Tibial artery (tissue), 4 donors: ENCODE measurements around the gene MESD.
"Not testable (repeated sequence)": the region's sequence is repeated elsewhere in the genome, so short reads cannot be mapped to it uniquely, and the experiment has no call there.

Source experiments
- DNase-seq, 2 donors: peaks; one replicate each; pipeline ENCODE4 v3.0.0-alpha.2; 2019
- H3K27ac ChIP-seq, 2 donors: fragments of 200-600 bp; sonication (generic) in 1 of 2; 1 replicate in 1 of 2; 2 replicates in 1 of 2; pipeline ENCODE4 v1.5.1; 2018 to 2019; ENCODE audit warnings: mild to moderate bottlenecking in 1 of 2
- H3K27me3 ChIP-seq, 2 donors: fragments of 200-600 bp; sonication (generic) in 1 of 2; one replicate each; pipeline versions ENCODE4 v1.5.1 to v1.6.0; 2016 to 2019
- H3K36me3 ChIP-seq, 3 donors: fragments of 200-600 bp; sonication (generic) in 2 of 3; one replicate each; pipeline ENCODE4 v1.5.1; 2016 to 2019; ENCODE audit warnings: mild to moderate bottlenecking in 2 of 3
- H3K4me1 ChIP-seq, 4 donors: fragments of 200-600 bp; sonication (generic) in 2 of 4; 1 replicate in 3 of 4; 2 replicates in 1 of 4; pipeline ENCODE4 v1.5.1; 2016 to 2019
- H3K4me3 ChIP-seq, 2 donors: fragments of 200-600 bp; sonication (generic) in 1 of 2; 1 replicate in 1 of 2; 2 replicates in 1 of 2; pipeline ENCODE4 v1.5.1; 2018 to 2019; ENCODE audit warnings: mild to moderate bottlenecking in 2 of 2
- H3K9me3 ChIP-seq, 3 donors: fragments of 200-600 bp; sonication (generic) in 1 of 3; one replicate each; pipeline ENCODE4 v1.5.1; 2016 to 2019
- intact Hi-C: fragments of 100-400 bp; cut with DNase I; formaldehyde crosslinking; loops from one replicate; pipeline ENCODE4 v1.15.0; 2023; ENCODE audit warnings: low total_unique reads
- TF ChIP-seq, protein P1 (sequence below), 2 experiments: fragments of 200-600 bp in 1 of 2; fragments of 450-650 bp in 1 of 2; IDR thresholded peaks; one replicate each; pipeline ENCODE4 v1.5.1; 2017 to 2019; ENCODE audit warnings: antibody characterized with exemption in 2 of 2, mild to moderate bottlenecking in 1 of 2, moderate library complexity in 1 of 2

The MESD gene

DNA sequence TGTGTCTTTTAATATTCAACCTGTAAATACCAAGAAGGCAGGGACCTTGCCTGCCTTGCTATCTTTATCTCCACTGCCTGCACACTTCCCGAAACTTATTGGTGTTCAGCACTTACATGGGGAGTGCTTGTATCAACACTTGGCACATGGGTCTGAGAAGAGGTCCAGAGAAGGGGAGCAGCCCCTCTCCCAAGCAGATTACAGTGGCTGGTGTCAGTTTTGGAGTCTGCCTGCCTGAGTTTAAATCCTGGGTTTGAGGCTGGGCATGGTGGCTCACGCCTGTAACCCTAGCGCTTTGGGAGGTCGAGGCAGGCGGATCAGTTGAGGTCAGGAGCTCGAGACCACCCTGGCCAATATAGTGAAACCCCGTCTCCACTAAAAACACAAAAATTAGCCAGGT is 20.3 kb downstream of the MESD start:
- no peak overlapping the region for H3K27ac ChIP-seq
- TF ChIP-seq, protein P1, sequence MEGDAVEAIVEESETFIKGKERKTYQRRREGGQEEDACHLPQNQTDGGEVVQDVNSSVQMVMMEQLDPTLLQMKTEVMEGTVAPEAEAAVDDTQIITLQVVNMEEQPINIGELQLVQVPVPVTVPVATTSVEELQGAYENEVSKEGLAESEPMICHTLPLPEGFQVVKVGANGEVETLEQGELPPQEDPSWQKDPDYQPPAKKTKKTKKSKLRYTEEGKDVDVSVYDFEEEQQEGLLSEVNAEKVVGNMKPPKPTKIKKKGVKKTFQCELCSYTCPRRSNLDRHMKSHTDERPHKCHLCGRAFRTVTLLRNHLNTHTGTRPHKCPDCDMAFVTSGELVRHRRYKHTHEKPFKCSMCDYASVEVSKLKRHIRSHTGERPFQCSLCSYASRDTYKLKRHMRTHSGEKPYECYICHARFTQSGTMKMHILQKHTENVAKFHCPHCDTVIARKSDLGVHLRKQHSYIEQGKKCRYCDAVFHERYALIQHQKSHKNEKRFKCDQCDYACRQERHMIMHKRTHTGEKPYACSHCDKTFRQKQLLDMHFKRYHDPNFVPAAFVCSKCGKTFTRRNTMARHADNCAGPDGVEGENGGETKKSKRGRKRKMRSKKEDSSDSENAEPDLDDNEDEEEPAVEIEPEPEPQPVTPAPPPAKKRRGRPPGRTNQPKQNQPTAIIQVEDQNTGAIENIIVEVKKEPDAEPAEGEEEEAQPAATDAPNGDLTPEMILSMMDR (IDR thresholded peaks at IDR 0.05) = no peak
- H3K4me3 ChIP-seq = no peak overlapping the region
- peaks cover 6 to 51% (median 28%) of the 10 kb centered on the region in 3 donors for H3K36me3 ChIP-seq
- peaks cover 0 to 5% (median 0%) of the 10 kb centered on the region in 3 donors for H3K9me3 ChIP-seq
- peaks cover 0 to 11% (median 0%) of the 10 kb centered on the region in 4 donors for H3K4me1 ChIP-seq
- intact Hi-C loops = loop anchor here (5.0 to 10.0 kb wide), 3 partner anchors 192 to 515 kb away; partner anchors contain the start of gene CEMIP
- DNase-seq = no peak
- H3K27me3 ChIP-seq = no peaks in the 10 kb centered on the region

DNA sequence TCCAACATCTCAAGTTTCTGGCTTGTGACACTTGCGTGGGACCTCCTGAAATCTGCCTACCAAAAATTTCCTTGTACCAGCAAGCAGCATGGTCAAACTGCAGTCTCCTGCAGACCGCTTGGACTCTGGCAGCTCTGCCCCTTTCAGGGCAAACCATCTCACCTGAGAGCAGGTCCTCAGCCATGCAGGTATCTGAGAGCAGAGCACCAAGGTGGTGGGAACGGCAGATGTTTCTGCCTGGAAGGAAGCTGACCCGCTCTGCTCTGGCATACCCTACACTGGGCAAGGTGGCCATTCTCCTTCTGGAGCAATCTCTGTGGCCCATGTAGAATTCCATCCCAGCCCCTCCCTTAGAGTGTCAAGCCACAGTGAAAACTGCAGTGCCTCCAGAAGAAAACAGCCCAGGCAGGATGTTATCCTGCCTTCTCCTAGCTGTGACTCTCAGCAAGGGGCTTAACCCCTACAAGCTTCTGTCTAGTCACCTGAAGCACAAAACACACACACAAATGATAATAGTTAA is 21.6 kb downstream of the MESD start:
- Histone ChIP-seq H3K9me3 (peaks cover 0 to 6% (median 0%) of the 10 kb centered on the region in 3 donors), H3K4me3 (no peak overlapping the region), H3K27ac (no peak overlapping the region), H3K27me3 (no peaks in the 10 kb centered on the region), H3K4me1 (peaks cover 0 to 11% (median 0%) of the 10 kb centered on the region in 4 donors), H3K36me3 (peaks cover 6 to 39% (median 28%) of the 10 kb centered on the region in 3 donors)
- intact Hi-C loops = loop anchor here (2.0 to 10.0 kb wide), 4 partner anchors 165 to 513 kb away; partner anchors contain the start of gene CEMIP
- TF ChIP-seq, protein P1 (IDR thresholded peaks at IDR 0.05) = no peak
- no peak for DNase-seq

DNA sequence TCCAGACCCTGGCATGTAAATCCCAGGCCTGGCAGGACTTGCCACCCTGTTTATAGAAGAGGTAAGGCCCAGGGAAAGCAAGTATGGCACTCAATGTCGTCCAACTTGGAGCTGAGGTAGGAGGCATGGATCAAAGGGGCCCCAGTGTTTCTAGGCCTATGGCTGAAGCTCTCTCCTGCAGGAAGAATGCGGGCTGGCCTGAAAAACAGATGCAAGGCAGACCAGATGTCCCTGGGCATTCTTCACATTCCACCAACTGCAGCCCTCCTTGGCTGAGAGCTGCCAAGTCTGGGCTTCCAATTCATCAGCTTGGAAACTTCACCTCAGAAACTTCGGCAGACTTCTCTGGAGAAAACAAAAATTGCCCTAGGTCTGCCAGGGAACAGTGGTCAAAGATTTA is 22.2 kb downstream of the MESD start:
- no peak for DNase-seq
- Histone ChIP-seq H3K27ac (no peak overlapping the region), H3K36me3 (peaks cover 6 to 33% (median 28%) of the 10 kb centered on the region in 3 donors), H3K4me3 (no peak overlapping the region), H3K9me3 (peaks cover 0 to 6% (median 0%) of the 10 kb centered on the region in 3 donors), H3K4me1 (peaks cover 0 to 11% (median 0%) of the 10 kb centered on the region in 4 donors), H3K27me3 (no peaks in the 10 kb centered on the region)
- intact Hi-C loops = loop anchor here (2.0 to 10.0 kb wide), 4 partner anchors 165 to 513 kb away; partner anchors contain the start of gene CEMIP
- TF ChIP-seq, protein P1 (IDR thresholded peaks at IDR 0.05) = no peak

DNA sequence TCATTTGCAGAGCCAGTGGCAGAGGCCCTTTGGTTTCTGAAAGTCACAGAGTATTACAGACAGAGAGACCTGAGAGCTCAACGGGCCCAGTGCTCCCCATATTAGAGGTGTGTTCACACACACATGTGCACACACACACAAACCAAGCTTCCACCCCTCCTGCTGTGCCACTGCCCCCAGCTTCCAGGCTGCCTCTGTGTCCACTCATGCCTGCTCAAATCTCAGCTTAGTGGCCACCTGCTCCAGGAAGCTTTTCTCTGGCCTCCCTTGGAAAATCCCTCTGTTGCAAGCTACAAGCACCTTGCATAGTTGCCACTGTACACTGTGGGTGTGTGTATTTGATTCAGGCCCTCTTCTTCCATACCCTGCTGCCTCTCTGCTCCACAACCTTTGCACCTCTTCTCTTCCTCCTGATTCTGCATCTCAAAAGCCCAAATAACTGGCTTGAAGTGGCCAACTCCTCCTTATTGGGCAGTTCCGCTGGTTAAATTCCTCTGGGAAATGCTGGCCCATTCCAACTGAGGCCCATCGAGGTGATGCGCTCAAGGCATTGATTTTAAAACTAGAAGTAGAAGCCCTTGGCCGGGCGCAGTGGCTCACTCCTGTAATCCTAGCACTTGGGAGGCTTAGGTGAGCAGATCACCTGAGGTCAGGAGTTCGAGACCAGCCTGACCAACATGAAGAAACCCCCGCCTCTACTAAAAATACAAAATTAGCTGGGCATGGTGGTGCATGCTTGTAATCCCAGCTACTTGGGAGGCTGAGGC is 23.0 kb downstream of the MESD start:
- no peak for DNase-seq
- no peaks in the 10 kb centered on the region for H3K27me3 ChIP-seq
- no peak overlapping the region for H3K4me3 ChIP-seq
- H3K4me1 ChIP-seq = peaks cover 0 to 11% (median 0%) of the 10 kb centered on the region in 4 donors
- peaks cover 0 to 6% (median 0%) of the 10 kb centered on the region in 3 donors for H3K9me3 ChIP-seq
- TF ChIP-seq, protein P1 (IDR thresholded peaks at IDR 0.05) = no peak
- intact Hi-C loops = loop anchor here (2.0 to 10.0 kb wide), 4 partner anchors 164 to 512 kb away; partner anchors contain the start of gene CEMIP
- no peak overlapping the region for H3K27ac ChIP-seq
- H3K36me3 ChIP-seq = peaks cover 6 to 28% (median 27%) of the 10 kb centered on the region in 3 donors

DNA sequence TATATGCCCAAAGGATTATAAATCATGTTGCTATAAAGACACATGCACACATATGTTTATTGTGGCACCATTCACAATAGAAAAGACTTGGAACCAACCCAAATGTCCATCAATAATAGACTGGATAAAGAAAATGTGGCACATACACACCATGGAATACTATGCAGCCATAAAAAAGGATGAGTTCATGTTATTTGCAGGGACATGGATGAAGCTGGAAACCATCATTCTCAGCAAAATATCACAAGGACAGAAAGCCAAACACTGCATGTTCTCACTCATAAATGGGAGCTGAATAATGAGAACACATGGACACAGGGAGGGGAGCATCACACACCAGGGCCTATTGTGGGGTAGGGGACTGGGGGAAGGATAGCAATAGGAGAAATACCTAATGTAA is 24.2 kb downstream of the MESD start:
- H3K9me3 ChIP-seq, H3K27ac ChIP-seq, H3K27me3 ChIP-seq, H3K4me3 ChIP-seq, DNase-seq: not testable (repeated sequence)
- H3K36me3 ChIP-seq = peaks cover 6 to 32% (median 27%) of the 10 kb centered on the region in 3 donors
- peaks cover 0 to 11% (median 0%) of the 10 kb centered on the region in 4 donors for H3K4me1 ChIP-seq
- intact Hi-C loops = loop anchor here (5.0 to 10.0 kb wide), 3 partner anchors 188 to 511 kb away; partner anchors contain the start of gene CEMIP
